ENCODE measurements around the gene CXCR1.

Gene CXCR1

DNA sequence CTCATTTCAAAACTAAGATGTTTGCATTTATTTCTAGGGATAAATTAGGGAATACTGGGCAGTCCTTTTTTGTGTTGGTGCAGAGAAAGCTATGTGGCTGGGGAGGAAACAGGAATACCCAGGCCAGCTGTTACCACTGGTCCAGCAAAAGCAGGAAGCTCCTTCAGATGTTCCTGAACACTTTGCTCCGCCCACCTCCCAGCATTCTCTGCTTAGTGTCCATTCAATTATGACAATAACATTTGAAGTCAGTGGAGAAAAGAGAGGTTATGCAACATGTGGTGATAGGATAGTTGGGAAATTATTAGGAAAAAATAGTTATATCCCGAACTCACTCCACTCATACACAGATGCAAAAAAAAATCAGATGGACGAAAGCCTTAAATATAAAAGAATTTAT is 28.1 kb upstream of the CXCR1 start:
- DNase-seq = no peak

DNA sequence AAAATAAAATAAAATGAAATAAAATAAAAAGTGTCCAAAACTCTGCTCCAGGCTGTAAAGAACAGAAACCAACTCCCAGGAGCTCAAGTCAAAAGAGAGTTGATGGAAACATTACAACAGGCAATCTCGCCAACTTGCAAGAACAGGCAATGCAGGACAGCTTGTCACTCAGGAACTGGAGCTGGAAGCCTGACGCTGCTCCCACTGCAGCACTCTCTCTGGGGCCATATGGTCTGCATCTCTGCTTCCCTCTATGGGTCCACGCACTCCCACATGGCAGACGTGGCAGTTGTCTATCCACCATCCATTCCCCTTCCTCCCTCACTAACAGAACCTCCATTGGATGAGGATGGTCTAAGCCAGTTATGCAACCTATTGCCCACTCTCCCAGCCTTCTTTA is 26.9 kb upstream of the CXCR1 start:
- in situ Hi-C loops (cut with HindIII; ENCODE audit: low pct_ligation_motif_present, low sequenced_read_pairs) = no loop called here
- H3K27me3 ChIP-seq (replicated peaks) = no peaks in the 10 kb centered on the region
- TF ChIP-seq, protein P1, sequence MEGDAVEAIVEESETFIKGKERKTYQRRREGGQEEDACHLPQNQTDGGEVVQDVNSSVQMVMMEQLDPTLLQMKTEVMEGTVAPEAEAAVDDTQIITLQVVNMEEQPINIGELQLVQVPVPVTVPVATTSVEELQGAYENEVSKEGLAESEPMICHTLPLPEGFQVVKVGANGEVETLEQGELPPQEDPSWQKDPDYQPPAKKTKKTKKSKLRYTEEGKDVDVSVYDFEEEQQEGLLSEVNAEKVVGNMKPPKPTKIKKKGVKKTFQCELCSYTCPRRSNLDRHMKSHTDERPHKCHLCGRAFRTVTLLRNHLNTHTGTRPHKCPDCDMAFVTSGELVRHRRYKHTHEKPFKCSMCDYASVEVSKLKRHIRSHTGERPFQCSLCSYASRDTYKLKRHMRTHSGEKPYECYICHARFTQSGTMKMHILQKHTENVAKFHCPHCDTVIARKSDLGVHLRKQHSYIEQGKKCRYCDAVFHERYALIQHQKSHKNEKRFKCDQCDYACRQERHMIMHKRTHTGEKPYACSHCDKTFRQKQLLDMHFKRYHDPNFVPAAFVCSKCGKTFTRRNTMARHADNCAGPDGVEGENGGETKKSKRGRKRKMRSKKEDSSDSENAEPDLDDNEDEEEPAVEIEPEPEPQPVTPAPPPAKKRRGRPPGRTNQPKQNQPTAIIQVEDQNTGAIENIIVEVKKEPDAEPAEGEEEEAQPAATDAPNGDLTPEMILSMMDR (IDR thresholded peaks at IDR 0.05; ENCODE audit: low read depth, low read length, missing control alignments) = no peak
- no peak overlapping the region for H3K27ac ChIP-seq
- no peak for DNase-seq
- no peak overlapping the region for H3K4me3 ChIP-seq (ENCODE audit: low read depth, low read length)
- H3K36me3 ChIP-seq (replicated peaks) = no peaks in the 10 kb centered on the region

More for the DNA sequence above, 28.1 kb upstream of the CXCR1 start:
- H3K36me3 ChIP-seq (replicated peaks) = no peaks in the 10 kb centered on the region
- in situ Hi-C loops (cut with HindIII; ENCODE audit: low pct_ligation_motif_present, low sequenced_read_pairs) = no loop called here
- no peak overlapping the region for H3K4me3 ChIP-seq (ENCODE audit: low read depth, low read length)
- no peaks in the 10 kb centered on the region for H3K27me3 ChIP-seq (replicated peaks)
- TF ChIP-seq, protein P1 (IDR thresholded peaks at IDR 0.05; ENCODE audit: low read depth, low read length, missing control alignments) = no peak
- H3K27ac ChIP-seq = no peak overlapping the region

DNA sequence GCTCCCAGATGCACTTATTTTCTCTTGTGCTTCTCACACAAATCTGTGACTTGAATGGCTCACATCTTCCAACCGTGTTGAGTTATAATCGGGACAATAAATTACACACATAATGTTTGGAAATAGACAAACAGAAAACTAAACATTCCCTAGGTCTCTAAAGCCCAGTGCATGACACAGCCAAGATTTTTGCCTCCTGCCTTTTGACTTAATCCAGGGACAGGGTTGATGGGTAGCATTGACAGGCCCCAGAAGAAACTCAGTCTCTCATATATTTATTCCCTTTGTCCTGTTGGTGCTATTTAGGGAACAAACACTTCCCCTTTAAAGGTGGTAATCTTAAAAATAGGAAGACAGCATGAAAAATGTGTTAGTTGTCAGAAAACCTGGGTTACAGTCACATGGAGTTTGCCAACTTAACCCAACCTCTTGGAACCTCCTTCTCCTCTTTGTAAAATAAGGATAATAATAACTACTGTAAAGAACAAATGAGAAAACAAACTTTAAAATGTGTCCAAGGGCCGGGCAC is 26.2 kb upstream of the CXCR1 start:
- no peaks in the 10 kb centered on the region for H3K27me3 ChIP-seq (replicated peaks)
- H3K27ac ChIP-seq = no peak overlapping the region
- no peak for DNase-seq
- TF ChIP-seq, protein P1 (IDR thresholded peaks at IDR 0.05; ENCODE audit: low read depth, low read length, missing control alignments) = no peak
- no peaks in the 10 kb centered on the region for H3K36me3 ChIP-seq (replicated peaks)
- no peak overlapping the region for H3K4me3 ChIP-seq (ENCODE audit: low read depth, low read length)
- in situ Hi-C loops (cut with HindIII; ENCODE audit: low pct_ligation_motif_present, low sequenced_read_pairs) = no loop called here

DNA sequence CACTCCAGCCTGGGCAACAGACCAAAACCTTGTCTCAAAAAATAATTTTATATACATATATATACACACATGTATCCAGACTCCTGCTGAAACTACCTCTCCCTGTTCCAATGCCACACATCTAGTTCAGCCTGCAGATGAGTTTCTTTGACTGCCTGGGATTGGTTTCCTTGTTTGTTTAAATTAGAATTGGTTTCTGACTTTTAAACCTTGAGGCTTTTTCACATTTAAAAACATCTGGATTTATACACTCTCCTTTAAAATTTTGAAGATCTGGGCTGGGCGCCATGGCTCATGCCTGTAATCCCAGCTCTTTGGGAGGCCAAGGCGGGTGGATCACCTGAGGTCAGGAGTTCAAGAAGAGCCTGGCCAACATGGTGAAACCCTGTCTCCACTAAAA is 21.8 kb upstream of the CXCR1 start:
- no peak for DNase-seq
- H3K36me3 ChIP-seq (replicated peaks) = no peaks in the 10 kb centered on the region
- no peak overlapping the region for H3K4me3 ChIP-seq (ENCODE audit: low read depth, low read length)
- TF ChIP-seq, protein P1 (IDR thresholded peaks at IDR 0.05; ENCODE audit: low read depth, low read length, missing control alignments) = no peak
- H3K27me3 ChIP-seq (replicated peaks) = no peaks in the 10 kb centered on the region
- H3K27ac ChIP-seq = no peak overlapping the region
- in situ Hi-C loops (cut with HindIII; ENCODE audit: low pct_ligation_motif_present, low sequenced_read_pairs) = no loop called here

DNA sequence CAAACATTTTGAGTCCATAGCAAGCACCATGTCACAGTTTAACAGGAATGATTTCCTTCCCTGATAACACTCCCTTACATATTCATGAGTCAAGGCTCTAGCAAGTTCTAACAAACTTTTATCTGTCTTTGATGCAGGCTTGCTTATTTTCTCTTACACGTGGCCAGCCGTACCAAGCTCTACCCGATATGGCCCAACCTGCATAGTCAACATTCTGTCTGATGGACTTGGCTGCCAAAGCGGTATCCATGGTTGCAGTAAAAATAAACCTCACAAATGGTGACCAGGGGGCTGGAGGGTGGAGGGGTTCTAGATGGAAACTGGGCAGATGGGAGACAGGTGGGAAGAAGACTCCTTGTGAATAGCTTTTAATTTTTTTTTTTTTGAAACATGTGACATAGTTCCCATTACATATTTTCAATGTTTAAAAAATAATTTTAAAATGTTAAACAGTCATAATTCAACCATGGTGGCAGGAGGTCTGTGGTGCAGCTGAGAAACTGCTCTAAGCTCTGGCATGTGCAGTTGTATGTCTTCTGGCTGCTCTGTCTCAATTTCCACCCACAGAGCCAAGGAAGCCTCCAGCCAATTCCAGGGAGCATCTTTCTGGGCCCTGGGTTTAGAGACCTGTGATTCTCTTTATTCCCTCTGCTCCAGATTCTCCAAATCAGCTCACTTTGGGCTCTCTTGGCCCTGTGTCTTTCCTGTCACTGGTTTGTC is 20.7 kb upstream of the CXCR1 start:
- no peak overlapping the region for H3K4me3 ChIP-seq (ENCODE audit: low read depth, low read length)
- H3K27ac ChIP-seq = no peak overlapping the region
- TF ChIP-seq, protein P1 (IDR thresholded peaks at IDR 0.05; ENCODE audit: low read depth, low read length, missing control alignments) = no peak
- H3K27me3 ChIP-seq (replicated peaks) = no peaks in the 10 kb centered on the region
- DNase-seq = no peak
- no peaks in the 10 kb centered on the region for H3K36me3 ChIP-seq (replicated peaks)
- in situ Hi-C loops (cut with HindIII; ENCODE audit: low pct_ligation_motif_present, low sequenced_read_pairs) = no loop called here

DNA sequence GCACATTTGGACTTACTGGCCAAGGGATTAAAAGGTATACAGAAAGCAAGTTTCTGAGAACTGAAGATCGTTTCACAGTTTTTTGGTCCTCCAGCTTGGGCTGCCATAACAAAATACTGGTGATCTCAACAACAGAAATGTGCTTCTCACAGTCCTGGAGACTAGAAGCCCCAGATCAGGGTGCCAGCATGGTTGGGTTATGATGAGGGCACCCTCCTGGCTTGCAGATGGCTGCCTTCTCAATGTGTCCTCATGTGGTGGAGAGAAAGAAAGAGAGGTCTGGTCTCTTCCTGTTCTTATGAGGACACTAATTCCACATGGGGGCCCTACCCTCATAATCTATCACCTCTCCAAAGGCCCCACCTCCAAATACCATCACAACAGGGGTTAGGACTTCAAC is 20.1 kb upstream of the CXCR1 start:
- TF ChIP-seq, protein P1 (IDR thresholded peaks at IDR 0.05; ENCODE audit: low read depth, low read length, missing control alignments) = no peak
- Histone ChIP-seq H3K27me3 (replicated peaks) (no peaks in the 10 kb centered on the region), H3K4me3 (ENCODE audit: low read depth, low read length) (no peak overlapping the region), H3K27ac (no peak overlapping the region), H3K36me3 (replicated peaks) (no peaks in the 10 kb centered on the region)
- DNase-seq = no peak
- in situ Hi-C loops (cut with HindIII; ENCODE audit: low pct_ligation_motif_present, low sequenced_read_pairs) = no loop called here
